ENCODE measurements around the gene RELCH.

The RELCH gene

GRCh38 chr18:62341473-62341872 lies 154.4 kb downstream of the RELCH start:
- DNase-seq, result no peak

- no peak for DNase-seq
Measured at GRCh38 chr18:62342884-62343283, 155.8 kb downstream of the RELCH start.

GRCh38 chr18:62343316-62343715 lies 156.3 kb downstream of the RELCH start:
- DNase-seq, result peak; percentile 13

GRCh38 chr18:62345909-62346308 lies 158.9 kb downstream of the RELCH start:
- no peak for DNase-seq

- DNase-seq, result no peak
Measured at GRCh38 chr18:62346333-62347088, 159.5 kb downstream of the RELCH start.

GRCh38 chr18:62347089-62347506 lies 160.0 kb downstream of the RELCH start:
- DNase-seq, result no peak

- DNase-seq, result no peak
Measured at GRCh38 chr18:62348474-62348873, 161.4 kb downstream of the RELCH start.

GRCh38 chr18:62353170-62353569 lies 166.1 kb downstream of the RELCH start:
- DNase-seq, result no peak

GRCh38 chr18:62354151-62354550 lies 167.1 kb downstream of the RELCH start:
- no peak for DNase-seq

GRCh38 chr18:62357079-62357719 lies 170.1 kb downstream of the RELCH start:
- DNase-seq, result peak; percentile 5
